PC-3 (cell line): ENCODE measurements around the gene ATM. TPM values are rescaled to one million over a fixed set of nuclear protein-coding genes. Genes with fewer than 3 reads are reported as not detected.

Experiments
- ATAC-seq: fragments of 200-7000 bp; cut with Tn5 transposase; 2 replicates; pipeline ENCODE4 v1.9.1; 2020; ENCODE audit warnings: mild to moderate bottlenecking, moderate library complexity
- BruUV-seq: library from RNA; stranded (reverse); fragments of 400-500 nt; replicated peaks from 2 replicates; lab custom pipeline; 2021; lab: Mats Ljungman, UMichigan
- CTCF ChIA-PET: fragments of 300-600 bp; sonication (Branson Sonifier 250); formaldehyde crosslinking; loops from one replicate; lab custom pipeline; 2022; ENCODE audit warnings: antibody characterized with exemption; lab: Charles Lee
- POLR2A ChIA-PET: fragments of 300-600 bp; sonication (Branson Sonifier 250); formaldehyde crosslinking; loops from one replicate; lab custom pipeline; 2022; ENCODE audit warnings: antibody characterized with exemption; ENCODE audit not compliant: unreplicated experiment; lab: Charles Lee
- DNase-seq: peaks from one replicate; pipeline ENCODE4 v3.0.0-alpha.2; 2015
- H2AFZ ChIP-seq: fragments of 300-600 bp; sonication (generic); 2 replicates; pipeline ENCODE4 v1.6.0; 2016; ENCODE audit warnings: antibody characterized with exemption, low read length
- H3F3A ChIP-seq: fragments of 300-600 bp; sonication (generic); one replicate; pipeline ENCODE4 v1.6.0; 2017; ENCODE audit warnings: antibody characterized with exemption, low read length, control low read depth, mild to moderate bottlenecking; ENCODE audit not compliant: unreplicated experiment
- H3K27ac ChIP-seq: fragments of 300-600 bp; sonication (generic); 2 replicates; pipeline ENCODE4 v1.5.1; 2016; ENCODE audit warnings: mild to moderate bottlenecking, low read length
- H3K27me3 ChIP-seq: fragments of 300-600 bp; sonication (generic); 2 replicates; pipeline ENCODE4 v1.6.1; 2016; ENCODE audit warnings: low read length, mixed read lengths
- H3K36me3 ChIP-seq: fragments of 300-600 bp; sonication (generic); 2 replicates; pipeline ENCODE4 v1.6.1; 2016; ENCODE audit warnings: low read depth, mixed run types, low read length, mixed read lengths
- H3K4me1 ChIP-seq: fragments of 300-600 bp; sonication (generic); 2 replicates; pipeline ENCODE4 v1.5.1; 2016; ENCODE audit warnings: low read length; ENCODE audit not compliant: insufficient read depth
- H3K4me2 ChIP-seq: fragments of 300-600 bp; sonication (generic); 2 replicates; pipeline ENCODE4 v1.6.0; 2016; ENCODE audit warnings: low read length
- H3K4me3 ChIP-seq: fragments of 300-600 bp; sonication (generic); 2 replicates; pipeline ENCODE4 v1.5.1; 2016; ENCODE audit warnings: mild to moderate bottlenecking, low read length, mixed read lengths
- H3K79me2 ChIP-seq: fragments of 300-600 bp; sonication (generic); 2 replicates; pipeline ENCODE4 v1.6.1; 2017; ENCODE audit warnings: low read length, mixed read lengths
- H3K9ac ChIP-seq: fragments of 300-600 bp; sonication (generic); 2 replicates; pipeline ENCODE4 v1.6.0; 2016; ENCODE audit warnings: mild to moderate bottlenecking, low read length
- H3K9me2 ChIP-seq: fragments of 300-600 bp; sonication (generic); replicated peaks from 2 replicates; pipeline ENCODE4 v1.6.1; 2016; ENCODE audit warnings: mixed run types, low read length, mixed read lengths
- H3K9me3 ChIP-seq: fragments of 300-600 bp; sonication (generic); 2 replicates; pipeline ENCODE4 v1.6.1; 2016; ENCODE audit warnings: low read length, mixed read lengths
- H4K20me1 ChIP-seq: fragments of 300-600 bp; sonication (generic); 2 replicates; pipeline ENCODE4 v1.6.1; 2016; ENCODE audit warnings: low read length, mixed read lengths
- EZH2 ChIP-seq: fragments of 300-600 bp; sonication (generic); IDR thresholded peaks from one replicate; pipeline ENCODE4 v1.6.1; 2017; ENCODE audit warnings: antibody characterized with exemption, mild to moderate bottlenecking, low read length; ENCODE audit not compliant: unreplicated experiment
- EZH2phosphoT487 ChIP-seq: fragments of 300-600 bp; sonication (generic); IDR thresholded peaks from 2 replicates; pipeline ENCODE4 v1.6.1; 2018; ENCODE audit warnings: mild to moderate bottlenecking, antibody characterized with exemption, low read length, borderline replicate concordance
- intact Hi-C: fragments of 100-400 bp; cut with micrococcal nuclease; formaldehyde crosslinking; loops from 2 replicates; pipeline ENCODE4 v1.9.0; 2023
- total RNA-seq: library from RNA; depleted of rRNA; stranded (reverse); fragments of >200 nt; gene quantifications from 2 replicates; pipeline ENCODE4 v1.2.3, GENCODE V29; 2014
- TF ChIP-seq, protein P1 (sequence below): fragments of 300-600 bp; sonication (generic); conservative IDR thresholded peaks from 2 replicates; pipeline ENCODE4 v1.5.1; 2017; ENCODE audit warnings: antibody characterized with exemption, low read depth, mild to moderate bottlenecking, low read length

The ATM gene
- total RNA-seq, 1 experiment from 2014 or later = 55.3 TPM

DNA sequence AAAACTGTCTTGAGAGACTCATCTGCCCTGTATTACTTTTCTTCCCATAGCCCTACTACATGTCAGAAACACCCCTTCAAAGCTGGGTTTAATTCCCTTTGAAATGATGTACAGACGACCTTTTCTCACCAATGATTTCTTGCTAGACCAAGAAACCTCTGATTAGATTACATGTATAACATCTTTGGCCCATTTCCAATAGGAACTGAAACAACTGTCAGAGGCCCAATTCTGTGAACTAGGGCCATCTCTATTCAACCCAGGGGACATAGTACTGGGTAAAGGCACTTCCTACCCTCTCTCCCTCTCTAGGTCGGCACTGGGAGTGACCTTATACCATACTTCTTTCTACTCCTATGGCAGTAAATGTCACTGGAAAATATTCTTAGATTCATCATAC is 19.8 kb upstream of the ATM start:
- Histone ChIP-seq H3K9ac (no peak overlapping the region), H4K20me1 (no peaks in the 10 kb centered on the region), H3K79me2 (peaks cover 29% of the 10 kb centered on the region), H3K27ac (no peak overlapping the region), H3K9me2 (no peaks in the 10 kb centered on the region), H2AFZ (no peak overlapping the region), H3K4me2 (no peak overlapping the region), H3K4me3 (no peak overlapping the region), H3K27me3 (no peaks in the 10 kb centered on the region), H3K36me3 (peaks cover 47% of the 10 kb centered on the region), H3F3A (no peaks in the 10 kb centered on the region), H3K4me1 (peaks cover 12% of the 10 kb centered on the region; the same call in 1 of the 2 replicates), H3K9me3 (no peaks in the 10 kb centered on the region)
- no peak for DNase-seq
- TF ChIP-seq, protein P1, sequence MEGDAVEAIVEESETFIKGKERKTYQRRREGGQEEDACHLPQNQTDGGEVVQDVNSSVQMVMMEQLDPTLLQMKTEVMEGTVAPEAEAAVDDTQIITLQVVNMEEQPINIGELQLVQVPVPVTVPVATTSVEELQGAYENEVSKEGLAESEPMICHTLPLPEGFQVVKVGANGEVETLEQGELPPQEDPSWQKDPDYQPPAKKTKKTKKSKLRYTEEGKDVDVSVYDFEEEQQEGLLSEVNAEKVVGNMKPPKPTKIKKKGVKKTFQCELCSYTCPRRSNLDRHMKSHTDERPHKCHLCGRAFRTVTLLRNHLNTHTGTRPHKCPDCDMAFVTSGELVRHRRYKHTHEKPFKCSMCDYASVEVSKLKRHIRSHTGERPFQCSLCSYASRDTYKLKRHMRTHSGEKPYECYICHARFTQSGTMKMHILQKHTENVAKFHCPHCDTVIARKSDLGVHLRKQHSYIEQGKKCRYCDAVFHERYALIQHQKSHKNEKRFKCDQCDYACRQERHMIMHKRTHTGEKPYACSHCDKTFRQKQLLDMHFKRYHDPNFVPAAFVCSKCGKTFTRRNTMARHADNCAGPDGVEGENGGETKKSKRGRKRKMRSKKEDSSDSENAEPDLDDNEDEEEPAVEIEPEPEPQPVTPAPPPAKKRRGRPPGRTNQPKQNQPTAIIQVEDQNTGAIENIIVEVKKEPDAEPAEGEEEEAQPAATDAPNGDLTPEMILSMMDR = no peak
- TF ChIP-seq EZH2 = no peak
- CTCF ChIA-PET = no interaction called here
- intact Hi-C loops = no loop called here
- ATAC-seq = no peak
- no TSS peak for BruUV-seq
- POLR2A ChIA-PET = no interaction called here

DNA sequence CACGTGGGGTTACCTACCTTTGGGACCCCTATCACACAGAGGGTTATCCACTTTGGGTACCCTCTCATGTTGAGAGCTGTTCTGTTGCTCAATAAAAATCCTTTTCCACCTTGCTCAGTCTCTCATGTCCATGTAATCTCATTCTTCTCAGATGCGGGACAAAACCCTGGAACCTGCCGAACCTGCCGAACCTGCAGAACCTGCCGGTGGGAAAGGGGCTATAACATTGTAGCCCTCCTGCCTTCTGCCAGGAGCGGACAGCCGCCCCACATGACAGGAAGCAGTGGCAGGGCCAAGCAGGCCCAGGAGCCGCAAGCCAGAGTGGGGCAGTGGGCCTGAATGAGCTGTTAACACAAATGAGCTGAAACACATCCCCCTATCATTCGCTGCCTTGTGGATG is 18.5 kb upstream of the ATM start:
- no peaks in the 10 kb centered on the region for H3K9me3 ChIP-seq
- no peaks in the 10 kb centered on the region for H4K20me1 ChIP-seq
- peaks cover 12% of the 10 kb centered on the region; the same call in 1 of the 2 replicates for H3K4me1 ChIP-seq
- TF ChIP-seq EZH2phosphoT487 = no peak
- TF ChIP-seq, protein P1 = no peak
- no peak for TF ChIP-seq EZH2
- H3K9me2 ChIP-seq = no peaks in the 10 kb centered on the region
- no peak overlapping the region for H3K4me2 ChIP-seq
- no peak overlapping the region for H3K27ac ChIP-seq
- peaks cover 52% of the 10 kb centered on the region for H3K36me3 ChIP-seq
- CTCF ChIA-PET = no interaction called here
- no peak overlapping the region for H3K4me3 ChIP-seq
- no peak overlapping the region for H3K9ac ChIP-seq
- peaks cover 30% of the 10 kb centered on the region for H3K79me2 ChIP-seq
- no peak overlapping the region for H2AFZ ChIP-seq
- ATAC-seq (no peak), DNase-seq (no peak)
- no peaks in the 10 kb centered on the region for H3F3A ChIP-seq
- POLR2A ChIA-PET = no interaction called here
- no peaks in the 10 kb centered on the region for H3K27me3 ChIP-seq
- no TSS peak for BruUV-seq
- intact Hi-C loops = no loop called here

DNA sequence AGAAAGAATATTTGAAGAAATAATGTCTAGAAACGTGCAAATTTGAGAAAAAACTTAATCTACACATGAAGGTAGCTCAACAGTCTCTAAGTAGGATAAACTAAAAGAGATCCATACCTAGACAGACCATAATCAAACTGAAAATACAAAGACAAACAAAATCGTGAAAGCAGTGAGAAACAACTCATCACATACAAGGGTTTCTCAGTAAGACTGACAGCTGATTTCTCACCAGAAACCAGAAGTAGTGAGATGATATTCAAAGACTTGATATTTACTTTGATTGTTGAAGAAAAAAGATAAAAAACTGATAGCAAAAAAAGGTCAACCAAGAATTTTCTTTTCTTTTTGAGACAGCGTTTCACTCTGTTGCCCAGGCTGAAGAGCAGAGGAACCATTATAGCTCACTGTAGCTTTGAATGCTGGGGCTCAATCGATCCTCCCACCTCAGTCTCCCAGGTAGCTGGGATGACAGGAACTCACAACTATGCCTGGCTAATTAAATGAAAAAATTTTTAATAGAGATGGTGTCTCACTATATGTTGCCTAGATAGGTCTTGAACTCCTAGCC is 17.9 kb upstream of the ATM start:
- peaks cover 31% of the 10 kb centered on the region for H3K79me2 ChIP-seq

More for the DNA sequence above, 17.9 kb upstream of the ATM start:
- no peak overlapping the region for H3K4me2 ChIP-seq
- no peak for ATAC-seq
- H3K9ac ChIP-seq = no peak overlapping the region
- DNase-seq = no peak
- no peak for TF ChIP-seq EZH2
- H3K4me3 ChIP-seq = no peak overlapping the region
- no peaks in the 10 kb centered on the region for H3K9me2 ChIP-seq
- peaks cover 52% of the 10 kb centered on the region for H3K36me3 ChIP-seq
- CTCF ChIA-PET = no interaction called here
- no peaks in the 10 kb centered on the region for H3F3A ChIP-seq
- no peak overlapping the region for H3K27ac ChIP-seq
- H3K27me3 ChIP-seq = no peaks in the 10 kb centered on the region
- intact Hi-C loops = no loop called here
- no TSS peak for BruUV-seq
- POLR2A ChIA-PET = no interaction called here
- H4K20me1 ChIP-seq = no peaks in the 10 kb centered on the region
- H2AFZ ChIP-seq = no peak overlapping the region
- peaks cover 6% of the 10 kb centered on the region; the same call in 1 of the 2 replicates for H3K4me1 ChIP-seq
- H3K9me3 ChIP-seq = no peaks in the 10 kb centered on the region
